DOHH2 (cell line): ENCODE measurements around the gene SAMD9.

Source experiments
- EZH2phosphoT487 ChIP-seq: fragments of 200-600 bp; sonication (generic); IDR thresholded peaks from 2 replicates; pipeline ENCODE4 v1.6.1; 2017; ENCODE audit warnings: borderline replicate concordance, mild to moderate bottlenecking, antibody characterized with exemption, low read length, moderate library complexity, mixed read lengths
- TF ChIP-seq, protein P1 (sequence below): fragments of 200-600 bp; sonication (generic); IDR thresholded peaks from one replicate; pipeline ENCODE4 v1.5.1; 2014; ENCODE audit warnings: antibody characterized with exemption, mild to moderate bottlenecking, low read depth, low read length; ENCODE audit not compliant: poor library complexity, severe bottlenecking

DNA sequence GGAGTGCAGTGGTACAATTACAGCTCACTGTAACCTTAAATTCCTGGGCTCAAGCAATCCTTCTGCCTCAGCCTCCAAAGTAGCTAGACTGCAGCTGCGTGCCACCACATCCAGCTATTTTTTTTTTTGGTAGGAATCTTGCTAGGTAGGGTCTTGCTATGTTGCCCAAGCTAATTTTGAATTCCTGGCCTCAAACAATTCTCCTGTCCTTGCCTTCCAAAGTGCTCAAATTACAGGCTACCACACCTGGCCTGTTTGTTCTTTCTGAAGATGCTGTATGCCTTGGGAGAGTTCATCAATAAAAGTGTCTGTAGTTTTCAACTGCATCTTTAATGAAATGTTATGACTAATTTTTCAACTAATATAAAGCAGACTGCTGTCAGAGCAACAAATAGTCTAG is 452 bp downstream of the SAMD9 start:
- TF ChIP-seq, protein P1, sequence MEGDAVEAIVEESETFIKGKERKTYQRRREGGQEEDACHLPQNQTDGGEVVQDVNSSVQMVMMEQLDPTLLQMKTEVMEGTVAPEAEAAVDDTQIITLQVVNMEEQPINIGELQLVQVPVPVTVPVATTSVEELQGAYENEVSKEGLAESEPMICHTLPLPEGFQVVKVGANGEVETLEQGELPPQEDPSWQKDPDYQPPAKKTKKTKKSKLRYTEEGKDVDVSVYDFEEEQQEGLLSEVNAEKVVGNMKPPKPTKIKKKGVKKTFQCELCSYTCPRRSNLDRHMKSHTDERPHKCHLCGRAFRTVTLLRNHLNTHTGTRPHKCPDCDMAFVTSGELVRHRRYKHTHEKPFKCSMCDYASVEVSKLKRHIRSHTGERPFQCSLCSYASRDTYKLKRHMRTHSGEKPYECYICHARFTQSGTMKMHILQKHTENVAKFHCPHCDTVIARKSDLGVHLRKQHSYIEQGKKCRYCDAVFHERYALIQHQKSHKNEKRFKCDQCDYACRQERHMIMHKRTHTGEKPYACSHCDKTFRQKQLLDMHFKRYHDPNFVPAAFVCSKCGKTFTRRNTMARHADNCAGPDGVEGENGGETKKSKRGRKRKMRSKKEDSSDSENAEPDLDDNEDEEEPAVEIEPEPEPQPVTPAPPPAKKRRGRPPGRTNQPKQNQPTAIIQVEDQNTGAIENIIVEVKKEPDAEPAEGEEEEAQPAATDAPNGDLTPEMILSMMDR, result no peak
- TF ChIP-seq EZH2phosphoT487, result no peak
